GM23338 (cell line): ENCODE measurements around the gene FILIP1L. TPM values are rescaled to one million over a fixed set of nuclear protein-coding genes. Genes with fewer than 3 reads are reported as not detected.

Experiments
- ATAC-seq: fragments of 200-7000 bp; cut with Tn5 transposase; 3 replicates; pipeline ENCODE4 v1.9.1; 2020
- DNase-seq: peaks from one replicate; pipeline ENCODE4 v3.0.0-alpha.2; 2015; ENCODE audit warnings: low spot score
- H2AFZ ChIP-seq: fragments of 200-600 bp; sonication (generic); 2 replicates; pipeline ENCODE4 v1.8.0; 2016; ENCODE audit warnings: antibody characterized with exemption, mild to moderate bottlenecking, moderate library complexity
- H3F3A ChIP-seq: fragments of 200-600 bp; sonication (generic); replicated peaks from 2 replicates; pipeline ENCODE4 v1.8.0; 2017; ENCODE audit warnings: antibody characterized with exemption, mixed run types, low read depth
- H3K27ac ChIP-seq: fragments of 200-600 bp; sonication (generic); 2 replicates; pipeline ENCODE4 v1.6.1; 2016; ENCODE audit warnings: low read depth
- H3K27me3 ChIP-seq: fragments of 200-600 bp; sonication (generic); 2 replicates; pipeline ENCODE4 v1.8.0; 2016; ENCODE audit warnings: mild to moderate bottlenecking, mixed run types, moderate library complexity; ENCODE audit not compliant: insufficient read depth
- H3K36me3 ChIP-seq: fragments of 200-600 bp; sonication (generic); 2 replicates; pipeline ENCODE4 v1.8.0; 2016; ENCODE audit warnings: mild to moderate bottlenecking; ENCODE audit not compliant: insufficient read depth
- H3K4me1 ChIP-seq: fragments of 200-600 bp; sonication (generic); 2 replicates; pipeline ENCODE4 v1.8.0; 2016; ENCODE audit warnings: mild to moderate bottlenecking, moderate library complexity; ENCODE audit not compliant: insufficient read depth
- H3K4me2 ChIP-seq: fragments of 200-600 bp; sonication (generic); 2 replicates; pipeline ENCODE4 v1.7.1; 2017; ENCODE audit warnings: mixed run types
- H3K4me3 ChIP-seq: fragments of 200-600 bp; sonication (generic); 2 replicates; pipeline ENCODE4 v1.6.1; 2016; ENCODE audit warnings: mixed run types
- H3K79me2 ChIP-seq: fragments of 200-600 bp; sonication (generic); replicated peaks from 2 replicates; pipeline ENCODE4 v1.8.0; 2017; ENCODE audit warnings: mild to moderate bottlenecking; ENCODE audit not compliant: insufficient read depth
- H3K9me2 ChIP-seq: fragments of 200-600 bp; sonication (generic); 2 replicates; pipeline ENCODE4 v1.8.0; 2017; ENCODE audit not compliant: insufficient read depth
- H4K20me1 ChIP-seq: fragments of 200-600 bp; sonication (generic); replicated peaks from 2 replicates; pipeline ENCODE4 v1.8.0; 2017; ENCODE audit warnings: mild to moderate bottlenecking; ENCODE audit not compliant: insufficient read depth
- H3K27ac Mint-ChIP-seq: 2 replicates; pipeline ENCODE4 v1.8.0; 2020; ENCODE audit warnings: inconsistent platforms, mild to moderate bottlenecking, moderate library complexity, mixed read lengths
- H3K27me3 Mint-ChIP-seq: 3 replicates; pipeline ENCODE4 v1.8.0; 2022; ENCODE audit warnings: low read depth, mild to moderate bottlenecking, moderate library complexity, mixed read lengths, inconsistent platforms; ENCODE audit not compliant: insufficient read depth, poor library complexity
- H3K36me3 Mint-ChIP-seq: 3 replicates; pipeline ENCODE4 v1.8.0; 2021; ENCODE audit warnings: low read depth, mild to moderate bottlenecking, inconsistent platforms, moderate library complexity, mixed read lengths
- H3K4me1 Mint-ChIP-seq: 3 replicates; pipeline ENCODE4 v1.8.0; 2020; ENCODE audit warnings: mild to moderate bottlenecking, inconsistent platforms, mixed read lengths
- H3K4me3 Mint-ChIP-seq: 3 replicates; pipeline ENCODE4 v1.8.0; 2021; ENCODE audit warnings: moderate library complexity, mild to moderate bottlenecking, inconsistent platforms, mixed read lengths
- H3K9me3 Mint-ChIP-seq: 3 replicates; pipeline ENCODE4 v1.8.0; 2020; ENCODE audit warnings: moderate library complexity, mild to moderate bottlenecking, inconsistent platforms, mixed read lengths
- CREB1 ChIP-seq: fragments of 250-450 bp; sonication (Bioruptor Pico); IDR thresholded peaks from 2 replicates; pipeline ENCODE4 v1.5.0; 2020; ENCODE audit warnings: low read depth, mild to moderate bottlenecking, moderate library complexity
- EZH2 ChIP-seq: fragments of 200-600 bp; sonication (generic); IDR thresholded peaks from one replicate; pipeline ENCODE4 v1.8.0; 2017; ENCODE audit warnings: antibody characterized with exemption, mild to moderate bottlenecking, low read depth; ENCODE audit not compliant: unreplicated experiment
- EZH2phosphoT487 ChIP-seq: fragments of 200-600 bp; sonication (generic); IDR thresholded peaks from one replicate; pipeline ENCODE4 v1.8.1; 2018; ENCODE audit warnings: antibody characterized with exemption; ENCODE audit not compliant: unreplicated experiment
- JUNB ChIP-seq: IDR thresholded peaks from one replicate; pipeline ENCODE4 v1.6.1; 2016; ENCODE audit warnings: antibody characterized with exemption; ENCODE audit not compliant: unreplicated experiment
- NANOG ChIP-seq: IDR thresholded peaks from 2 replicates; pipeline ENCODE4 v1.6.1; 2016; ENCODE audit warnings: antibody characterized with exemption, borderline replicate concordance
- POLR2AphosphoS5 ChIP-seq: IDR thresholded peaks from 2 replicates; pipeline ENCODE4 v1.6.1; 2016; ENCODE audit warnings: antibody characterized with exemption, low read depth
- REST ChIP-seq: IDR thresholded peaks from one replicate; pipeline ENCODE4 v1.6.1; 2018; ENCODE audit warnings: antibody characterized with exemption; ENCODE audit not compliant: unreplicated experiment
- STAT1 ChIP-seq: IDR thresholded peaks from one replicate; pipeline ENCODE4 v1.6.1; 2016; ENCODE audit warnings: antibody characterized with exemption; ENCODE audit not compliant: unreplicated experiment
- ZNF114 ChIP-seq: fragments of 250-450 bp; sonication (Bioruptor Pico); IDR thresholded peaks from 2 replicates; pipeline ENCODE4 v1.5.0; 2020; ENCODE audit warnings: mild to moderate bottlenecking, moderate library complexity
- ZNF331 ChIP-seq: fragments of 250-450 bp; sonication (Bioruptor Pico); IDR thresholded peaks from 2 replicates; pipeline ENCODE4 v1.5.0; 2020; ENCODE audit warnings: low read depth, mild to moderate bottlenecking, moderate library complexity
- polyA plus RNA-seq: library from polyadenylated mRNA; unstranded; fragments of >200 nt; fragmentation: Nextera tagmentation; extraction: Ambion mirVana; gene quantifications from 2 replicates; pipeline ENCODE4 v1.2.1, GENCODE V29; 2016
- total RNA-seq: library from RNA; depleted of rRNA; stranded (reverse); fragments of >200 nt; shearing (Covaris generic); gene quantifications from 2 replicates; pipeline ENCODE4 v1.2.3, GENCODE V29; 2014
- TF ChIP-seq, protein P1 (sequence below): fragments of 250-450 bp; sonication (Bioruptor Pico); IDR thresholded peaks from 2 replicates; pipeline ENCODE4 v1.5.0; 2020; ENCODE audit warnings: mild to moderate bottlenecking, moderate library complexity
- TF ChIP-seq, protein P2 (sequence below), 2 experiments: fragments of 200-600 bp in 1 of 2; sonication (generic) in 1 of 2; conservative IDR thresholded peaks; 2 replicates each; pipeline versions ENCODE4 v1.5.1 to v1.6.1; 2016 to 2017; ENCODE audit warnings: antibody characterized with exemption in 2 of 2, low read depth in 2 of 2, mild to moderate bottlenecking in 2 of 2, moderate library complexity in 1 of 2
- TF ChIP-seq, protein P3 (sequence below): IDR thresholded peaks from 2 replicates; pipeline ENCODE4 v1.6.1; 2016; ENCODE audit warnings: antibody characterized with exemption

FILIP1L gene
- total and polyA plus RNA-seq, 2 experiments from 2014 or later: 1.6 TPM; not detected in 1

DNA sequence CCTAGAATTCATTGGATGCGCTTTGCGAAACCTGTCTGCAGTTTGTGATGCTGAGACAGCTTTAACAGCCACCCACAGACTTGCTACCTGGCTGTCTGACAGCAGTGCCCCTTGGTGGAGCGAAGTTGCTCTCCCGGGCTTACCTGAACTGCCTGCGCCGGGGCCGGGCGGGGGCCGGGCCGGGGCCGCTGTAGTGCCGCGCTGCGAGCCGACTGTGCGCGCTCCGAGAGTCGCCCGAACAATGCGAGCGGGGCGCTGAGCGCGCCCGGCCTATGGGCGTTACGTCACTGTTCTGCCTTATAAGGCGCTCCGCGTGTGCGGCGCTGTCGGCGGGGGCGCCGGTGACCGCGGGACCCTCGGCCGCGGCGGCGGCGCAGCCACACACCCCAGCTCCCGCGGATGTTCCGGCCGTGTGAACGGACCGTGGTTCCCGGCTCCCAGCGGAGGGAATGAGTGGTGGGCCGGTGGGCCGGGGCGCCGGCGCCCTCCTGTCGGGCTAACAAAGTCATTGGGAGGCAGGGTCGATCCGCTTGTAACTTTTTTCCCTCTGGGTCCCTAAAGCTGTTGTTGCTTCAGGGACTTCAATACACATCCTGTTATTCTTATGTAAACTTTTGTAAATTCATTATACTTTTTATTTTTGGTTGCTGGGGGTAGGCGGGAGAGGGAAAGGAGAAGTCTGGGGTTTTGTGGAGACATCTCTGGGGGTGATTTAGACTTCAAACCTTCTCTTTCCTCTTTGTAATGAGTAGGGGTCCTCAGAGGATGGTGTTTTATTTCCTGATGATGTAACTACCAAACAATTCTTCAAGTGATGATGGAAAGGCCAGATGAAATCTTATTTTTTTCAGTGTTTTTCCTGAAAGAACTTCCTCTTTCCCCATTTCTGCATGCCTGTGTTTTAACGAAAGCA is 238.1 kb downstream of the FILIP1L start:
- H2AFZ ChIP-seq: no peak overlapping the region
- H3K9me2 ChIP-seq: no peaks in the 10 kb centered on the region
- H3K27ac ChIP-seq: peak overlapping the region; percentile 46; the same call in 1 of the 2 replicates
- peaks cover 9% of the 10 kb centered on the region; the same call in 1 of the 2 replicates for H3K79me2 ChIP-seq
- H3K4me1 ChIP-seq: peaks cover 27% of the 10 kb centered on the region
- TF ChIP-seq STAT1 (no peak), CREB1 (CRISPR knock-in tag) (peak; percentile 85), JUNB (no peak), REST (no peak), ZNF114 (CRISPR knock-in tag) (no peak), ZNF331 (CRISPR knock-in tag) (no peak), NANOG (no peak), EZH2phosphoT487 (no peak), EZH2 (no peak), POLR2AphosphoS5 (no peak)
- TF ChIP-seq, protein P1, sequence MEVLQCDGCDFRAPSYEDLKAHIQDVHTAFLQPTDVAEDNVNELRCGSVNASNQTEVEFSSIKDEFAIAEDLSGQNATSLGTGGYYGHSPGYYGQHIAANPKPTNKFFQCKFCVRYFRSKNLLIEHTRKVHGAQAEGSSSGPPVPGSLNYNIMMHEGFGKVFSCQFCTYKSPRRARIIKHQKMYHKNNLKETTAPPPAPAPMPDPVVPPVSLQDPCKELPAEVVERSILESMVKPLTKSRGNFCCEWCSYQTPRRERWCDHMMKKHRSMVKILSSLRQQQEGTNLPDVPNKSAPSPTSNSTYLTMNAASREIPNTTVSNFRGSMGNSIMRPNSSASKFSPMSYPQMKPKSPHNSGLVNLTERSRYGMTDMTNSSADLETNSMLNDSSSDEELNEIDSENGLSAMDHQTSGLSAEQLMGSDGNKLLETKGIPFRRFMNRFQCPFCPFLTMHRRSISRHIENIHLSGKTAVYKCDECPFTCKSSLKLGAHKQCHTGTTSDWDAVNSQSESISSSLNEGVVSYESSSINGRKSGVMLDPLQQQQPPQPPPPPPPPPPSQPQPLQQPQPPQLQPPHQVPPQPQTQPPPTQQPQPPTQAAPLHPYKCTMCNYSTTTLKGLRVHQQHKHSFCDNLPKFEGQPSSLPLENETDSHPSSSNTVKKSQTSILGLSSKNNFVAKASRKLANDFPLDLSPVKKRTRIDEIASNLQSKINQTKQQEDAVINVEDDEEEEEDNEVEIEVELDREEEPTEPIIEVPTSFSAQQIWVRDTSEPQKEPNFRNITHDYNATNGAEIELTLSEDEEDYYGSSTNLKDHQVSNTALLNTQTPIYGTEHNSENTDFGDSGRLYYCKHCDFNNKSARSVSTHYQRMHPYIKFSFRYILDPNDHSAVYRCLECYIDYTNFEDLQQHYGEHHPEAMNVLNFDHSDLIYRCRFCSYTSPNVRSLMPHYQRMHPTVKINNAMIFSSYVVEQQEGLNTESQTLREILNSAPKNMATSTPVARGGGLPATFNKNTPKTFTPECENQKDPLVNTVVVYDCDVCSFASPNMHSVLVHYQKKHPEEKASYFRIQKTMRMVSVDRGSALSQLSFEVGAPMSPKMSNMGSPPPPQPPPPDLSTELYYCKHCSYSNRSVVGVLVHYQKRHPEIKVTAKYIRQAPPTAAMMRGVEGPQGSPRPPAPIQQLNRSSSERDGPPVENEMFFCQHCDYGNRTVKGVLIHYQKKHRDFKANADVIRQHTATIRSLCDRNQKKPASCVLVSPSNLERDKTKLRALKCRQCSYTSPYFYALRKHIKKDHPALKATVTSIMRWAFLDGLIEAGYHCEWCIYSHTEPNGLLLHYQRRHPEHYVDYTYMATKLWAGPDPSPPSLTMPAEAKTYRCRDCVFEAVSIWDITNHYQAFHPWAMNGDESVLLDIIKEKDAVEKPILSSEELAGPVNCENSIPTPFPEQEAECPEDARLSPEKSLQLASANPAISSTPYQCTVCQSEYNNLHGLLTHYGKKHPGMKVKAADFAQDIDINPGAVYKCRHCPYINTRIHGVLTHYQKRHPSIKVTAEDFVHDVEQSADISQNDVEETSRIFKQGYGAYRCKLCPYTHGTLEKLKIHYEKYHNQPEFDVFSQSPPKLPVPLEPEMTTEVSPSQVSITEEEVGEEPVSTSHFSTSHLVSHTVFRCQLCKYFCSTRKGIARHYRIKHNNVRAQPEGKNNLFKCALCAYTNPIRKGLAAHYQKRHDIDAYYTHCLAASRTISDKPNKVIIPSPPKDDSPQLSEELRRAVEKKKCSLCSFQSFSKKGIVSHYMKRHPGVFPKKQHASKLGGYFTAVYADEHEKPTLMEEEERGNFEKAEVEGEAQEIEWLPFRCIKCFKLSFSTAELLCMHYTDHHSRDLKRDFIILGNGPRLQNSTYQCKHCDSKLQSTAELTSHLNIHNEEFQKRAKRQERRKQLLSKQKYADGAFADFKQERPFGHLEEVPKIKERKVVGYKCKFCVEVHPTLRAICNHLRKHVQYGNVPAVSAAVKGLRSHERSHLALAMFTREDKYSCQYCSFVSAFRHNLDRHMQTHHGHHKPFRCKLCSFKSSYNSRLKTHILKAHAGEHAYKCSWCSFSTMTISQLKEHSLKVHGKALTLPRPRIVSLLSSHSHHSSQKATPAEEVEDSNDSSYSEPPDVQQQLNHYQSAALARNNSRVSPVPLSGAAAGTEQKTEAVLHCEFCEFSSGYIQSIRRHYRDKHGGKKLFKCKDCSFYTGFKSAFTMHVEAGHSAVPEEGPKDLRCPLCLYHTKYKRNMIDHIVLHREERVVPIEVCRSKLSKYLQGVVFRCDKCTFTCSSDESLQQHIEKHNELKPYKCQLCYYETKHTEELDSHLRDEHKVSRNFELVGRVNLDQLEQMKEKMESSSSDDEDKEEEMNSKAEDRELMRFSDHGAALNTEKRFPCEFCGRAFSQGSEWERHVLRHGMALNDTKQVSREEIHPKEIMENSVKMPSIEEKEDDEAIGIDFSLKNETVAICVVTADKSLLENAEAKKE (CRISPR knock-in tag): no peak
- TF ChIP-seq, protein P2, sequence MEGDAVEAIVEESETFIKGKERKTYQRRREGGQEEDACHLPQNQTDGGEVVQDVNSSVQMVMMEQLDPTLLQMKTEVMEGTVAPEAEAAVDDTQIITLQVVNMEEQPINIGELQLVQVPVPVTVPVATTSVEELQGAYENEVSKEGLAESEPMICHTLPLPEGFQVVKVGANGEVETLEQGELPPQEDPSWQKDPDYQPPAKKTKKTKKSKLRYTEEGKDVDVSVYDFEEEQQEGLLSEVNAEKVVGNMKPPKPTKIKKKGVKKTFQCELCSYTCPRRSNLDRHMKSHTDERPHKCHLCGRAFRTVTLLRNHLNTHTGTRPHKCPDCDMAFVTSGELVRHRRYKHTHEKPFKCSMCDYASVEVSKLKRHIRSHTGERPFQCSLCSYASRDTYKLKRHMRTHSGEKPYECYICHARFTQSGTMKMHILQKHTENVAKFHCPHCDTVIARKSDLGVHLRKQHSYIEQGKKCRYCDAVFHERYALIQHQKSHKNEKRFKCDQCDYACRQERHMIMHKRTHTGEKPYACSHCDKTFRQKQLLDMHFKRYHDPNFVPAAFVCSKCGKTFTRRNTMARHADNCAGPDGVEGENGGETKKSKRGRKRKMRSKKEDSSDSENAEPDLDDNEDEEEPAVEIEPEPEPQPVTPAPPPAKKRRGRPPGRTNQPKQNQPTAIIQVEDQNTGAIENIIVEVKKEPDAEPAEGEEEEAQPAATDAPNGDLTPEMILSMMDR (conservative IDR thresholded peaks at IDR 0.05; ENCODE audit: low read depth in 2 of 2): 0 out of 4 replicates have a peak, but pooled peaks have one; percentile 11 to 20
- TF ChIP-seq, protein P3, sequence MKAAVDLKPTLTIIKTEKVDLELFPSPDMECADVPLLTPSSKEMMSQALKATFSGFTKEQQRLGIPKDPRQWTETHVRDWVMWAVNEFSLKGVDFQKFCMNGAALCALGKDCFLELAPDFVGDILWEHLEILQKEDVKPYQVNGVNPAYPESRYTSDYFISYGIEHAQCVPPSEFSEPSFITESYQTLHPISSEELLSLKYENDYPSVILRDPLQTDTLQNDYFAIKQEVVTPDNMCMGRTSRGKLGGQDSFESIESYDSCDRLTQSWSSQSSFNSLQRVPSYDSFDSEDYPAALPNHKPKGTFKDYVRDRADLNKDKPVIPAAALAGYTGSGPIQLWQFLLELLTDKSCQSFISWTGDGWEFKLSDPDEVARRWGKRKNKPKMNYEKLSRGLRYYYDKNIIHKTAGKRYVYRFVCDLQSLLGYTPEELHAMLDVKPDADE: no peak
- peaks cover 13% of the 10 kb centered on the region for H3F3A ChIP-seq
- H3K36me3 ChIP-seq: no peaks in the 10 kb centered on the region
- Mint-ChIP-seq H3K27ac (no peak overlapping the region), H3K4me1 (peaks cover 25% of the 10 kb centered on the region), H3K9me3 (no peaks in the 10 kb centered on the region), H3K27me3 (peaks cover 50% of the 10 kb centered on the region), H3K36me3 (no peaks in the 10 kb centered on the region), H3K4me3 (peak overlapping the region; percentile 68)
- peaks cover 42% of the 10 kb centered on the region for H4K20me1 ChIP-seq
- H3K27me3 ChIP-seq: peaks cover 87% of the 10 kb centered on the region
- DNase-seq (peak; percentile 95), ATAC-seq (peak; percentile 98)
- H3K4me3 ChIP-seq: peak overlapping the region; percentile 51
- H3K4me2 ChIP-seq: peak overlapping the region; percentile 79
